Measurements from ENCODE around the gene GRIK1. TPM values are rescaled to one million over a fixed set of nuclear protein-coding genes. Genes with fewer than 3 reads are reported as not detected.

Gene GRIK1
- total RNA-seq, 2 donors from 2014 or later, result 0.36 TPM; not detected in 1

DNA sequence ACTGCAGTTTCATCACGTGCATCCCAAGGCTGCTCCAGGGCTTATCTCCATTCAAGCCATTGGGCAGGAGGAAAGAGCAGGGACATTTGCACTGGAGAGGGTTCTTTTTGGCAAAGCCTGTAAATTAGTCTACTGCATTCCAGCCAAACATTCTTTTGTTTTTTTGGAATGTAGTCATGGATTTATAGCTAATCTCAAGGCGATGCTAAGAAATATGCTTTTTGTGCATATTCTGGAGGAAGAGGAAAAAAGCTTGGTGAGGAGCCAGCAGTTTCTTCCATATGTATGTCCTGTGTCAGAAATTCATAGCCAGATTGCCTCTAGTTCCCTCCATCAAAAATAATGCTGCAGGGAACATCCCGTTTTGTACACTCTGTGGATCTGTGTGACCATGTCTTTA lies 419.6 kb downstream of the GRIK1 start:
- DNase-seq (ENCODE audit: low spot score), result no peak
- Histone ChIP-seq H3K36me3 (no peaks in the 10 kb centered on the region), H3K9me3 (no peaks in the 10 kb centered on the region), H3K27ac (no peak overlapping the region), H3K4me3 (no peak overlapping the region), H3K4me1 (replicated peaks) (no peaks in the 10 kb centered on the region), H3K27me3 (replicated peaks; ENCODE audit: insufficient read depth) (no peaks in the 10 kb centered on the region)
- WGBS, result 81% methylated on average over 3 of the region's 3 CpGs
- intact Hi-C loops (cut with DNase I), result no loop called here
- TF ChIP-seq CTCF (IDR thresholded peaks at IDR 0.05) (no peak), POLR2AphosphoS5 (IDR thresholded peaks at IDR 0.05) (no peak), POLR2A (IDR thresholded peaks at IDR 0.05) (no peak)

DNA sequence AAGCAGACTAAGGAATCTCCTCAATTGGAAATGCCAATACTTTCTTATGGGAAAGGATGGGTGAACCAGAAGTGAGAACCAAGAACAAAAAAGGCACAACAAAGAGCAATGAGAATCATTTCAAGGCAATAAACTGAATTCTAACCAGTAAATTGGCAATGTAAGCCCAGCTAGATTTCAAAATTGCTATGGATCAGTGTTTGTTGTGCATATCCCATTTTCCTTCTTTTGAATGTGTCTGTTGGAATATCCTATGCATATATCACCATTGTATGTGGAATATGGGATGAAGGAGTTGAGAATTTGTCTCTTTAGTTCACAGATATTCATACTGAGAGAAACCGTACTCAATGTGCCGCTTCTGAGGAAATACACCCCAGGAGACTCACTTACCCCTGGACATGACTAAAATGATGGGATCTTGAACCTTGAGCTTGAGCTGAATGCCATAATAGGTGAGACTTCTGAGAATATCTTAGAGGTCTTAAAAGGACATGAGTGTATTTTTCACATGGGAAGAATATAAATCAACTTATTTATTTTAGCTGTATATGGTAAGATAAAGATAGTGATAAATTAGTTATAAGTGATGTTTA lies 425.0 kb downstream of the GRIK1 start:
- Histone ChIP-seq H3K27ac (no peak overlapping the region), H3K4me3 (no peak overlapping the region), H3K27me3 (replicated peaks; ENCODE audit: insufficient read depth) (no peaks in the 10 kb centered on the region), H3K4me1 (replicated peaks) (no peaks in the 10 kb centered on the region), H3K36me3 (no peaks in the 10 kb centered on the region), H3K9me3 (no peaks in the 10 kb centered on the region)
- DNase-seq (ENCODE audit: low spot score), result no peak
- no peak for TF ChIP-seq POLR2AphosphoS5 (IDR thresholded peaks at IDR 0.05)
- 96% methylated on average over 2 of the region's 2 CpGs for WGBS
- intact Hi-C loops (cut with DNase I), result no loop called here

DNA sequence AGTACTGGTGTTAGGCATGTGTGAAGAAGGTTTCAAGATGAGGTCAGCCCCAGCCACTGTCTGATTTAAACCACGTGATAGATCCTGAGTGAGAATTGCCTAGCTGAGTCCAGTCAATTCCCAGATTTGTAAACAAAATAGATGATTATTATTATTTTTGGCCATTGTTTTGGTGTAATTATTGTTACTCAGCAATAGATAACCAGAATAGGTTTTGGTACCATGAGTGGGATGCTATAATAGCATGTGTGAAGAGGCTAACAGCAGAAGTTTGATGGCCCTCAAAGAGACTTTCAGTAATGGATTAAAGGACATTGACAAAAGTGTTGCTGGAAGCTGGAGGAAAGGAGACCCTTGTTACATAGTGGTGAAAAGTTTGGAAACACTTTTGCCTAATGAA lies 426.3 kb downstream of the GRIK1 start:
- 97% methylated on average over 1 of the region's 1 CpG for WGBS
- H3K4me3 ChIP-seq, result no peak overlapping the region

GRCh38 chr21:29511096-29511495 lies 428.7 kb downstream of the GRIK1 start:
- Histone ChIP-seq H3K27ac (no peak overlapping the region), H3K4me3 (no peak overlapping the region), H3K9me3 (no peaks in the 10 kb centered on the region), H3K27me3 (replicated peaks; ENCODE audit: insufficient read depth) (no peaks in the 10 kb centered on the region), H3K4me1 (replicated peaks) (no peaks in the 10 kb centered on the region), H3K36me3 (no peaks in the 10 kb centered on the region)
- DNase-seq (ENCODE audit: low spot score), result no peak
- intact Hi-C loops (cut with DNase I), result no loop called here
- WGBS, result 75% methylated on average over 4 of the region's 4 CpGs
- TF ChIP-seq POLR2AphosphoS5 (IDR thresholded peaks at IDR 0.05), result no peak
- no peak for TF ChIP-seq CTCF (IDR thresholded peaks at IDR 0.05)
- no peak for TF ChIP-seq POLR2A (IDR thresholded peaks at IDR 0.05)

More for the DNA sequence above, 426.3 kb downstream of the GRIK1 start:
- Histone ChIP-seq H3K27me3 (replicated peaks; ENCODE audit: insufficient read depth) (no peaks in the 10 kb centered on the region), H3K27ac (no peak overlapping the region), H3K9me3 (no peaks in the 10 kb centered on the region), H3K4me1 (replicated peaks) (no peaks in the 10 kb centered on the region), H3K36me3 (no peaks in the 10 kb centered on the region)
- no peak for DNase-seq (ENCODE audit: low spot score)
- intact Hi-C loops (cut with DNase I), result no loop called here
- TF ChIP-seq CTCF (IDR thresholded peaks at IDR 0.05), result no peak
- TF ChIP-seq POLR2A (IDR thresholded peaks at IDR 0.05), result no peak
- no peak for TF ChIP-seq POLR2AphosphoS5 (IDR thresholded peaks at IDR 0.05)

DNA sequence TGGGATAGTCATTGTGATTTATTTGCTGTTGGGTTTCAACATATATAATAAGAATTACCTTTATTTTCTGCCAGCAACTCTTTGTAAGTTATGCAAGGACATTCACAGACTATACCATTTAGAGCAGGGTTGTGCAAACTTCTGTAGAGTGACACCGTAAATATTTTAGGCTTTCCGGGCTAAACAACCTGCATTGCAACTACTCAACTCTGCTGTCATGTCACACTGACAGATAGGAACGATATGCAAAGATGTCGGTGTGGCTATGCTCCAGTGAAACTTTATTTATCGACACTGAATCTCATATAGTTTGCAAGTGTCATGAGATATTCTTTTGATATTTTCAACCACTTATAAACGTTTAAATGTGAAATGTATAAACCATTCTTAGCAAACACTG lies 430.7 kb downstream of the GRIK1 start:
- DNase-seq (ENCODE audit: low spot score), result no peak
- Histone ChIP-seq H3K27ac (no peak overlapping the region), H3K4me3 (no peak overlapping the region), H3K4me1 (replicated peaks) (no peaks in the 10 kb centered on the region), H3K27me3 (replicated peaks; ENCODE audit: insufficient read depth) (no peaks in the 10 kb centered on the region), H3K36me3 (no peaks in the 10 kb centered on the region), H3K9me3 (no peaks in the 10 kb centered on the region)
- 67% methylated on average over 6 of the region's 6 CpGs for WGBS
- TF ChIP-seq POLR2AphosphoS5 (IDR thresholded peaks at IDR 0.05), result no peak
- intact Hi-C loops (cut with DNase I), result no loop called here

- TF ChIP-seq CTCF (IDR thresholded peaks at IDR 0.05) (no peak), POLR2AphosphoS5 (IDR thresholded peaks at IDR 0.05) (no peak), POLR2A (IDR thresholded peaks at IDR 0.05) (no peak)
- Histone ChIP-seq H3K9me3 (no peaks in the 10 kb centered on the region), H3K4me3 (no peak overlapping the region), H3K4me1 (replicated peaks) (no peaks in the 10 kb centered on the region), H3K36me3 (no peaks in the 10 kb centered on the region), H3K27me3 (replicated peaks; ENCODE audit: insufficient read depth) (no peaks in the 10 kb centered on the region), H3K27ac (no peak overlapping the region)
- intact Hi-C loops (cut with DNase I), result no loop called here
- DNase-seq (ENCODE audit: low spot score), result no peak
- WGBS, result 81% methylated on average over 4 of the region's 4 CpGs
These were observed 431.5 kb downstream of the GRIK1 start for GRCh38 chr21:29508301-29508700.

All from prostate gland (tissue), 2 donors.